ENCODE measurements around the gene MAP4K2.
A peak's percentile ranks its signal among the peaks of the same experiment; 100 is the strongest.

GRCh38 chr11:64777449-64778222 lies 25.4 kb downstream of the MAP4K2 start:
- TF ChIP-seq CTCF (IDR thresholded peaks at IDR 0.05) = no peak
- peak in 3 of 4 donors; percentile 32 to 59 (median 45) for TF ChIP-seq POLR2AphosphoS5 (IDR thresholded peaks at IDR 0.05)
- no peak for TF ChIP-seq POLR2A (IDR thresholded peaks at IDR 0.05)

Measured in sigmoid colon (tissue), 4 donors.